ENCODE results near the gene DCN. TPM values are rescaled to one million over a fixed set of nuclear protein-coding genes. Genes with fewer than 3 reads are reported as not detected.
A peak's percentile ranks its signal among the peaks of the same experiment; 100 is the strongest.

The DCN gene
- total RNA-seq, 4 donors from 2014 or later: 371 to 2,364 (median 992) TPM

DNA sequence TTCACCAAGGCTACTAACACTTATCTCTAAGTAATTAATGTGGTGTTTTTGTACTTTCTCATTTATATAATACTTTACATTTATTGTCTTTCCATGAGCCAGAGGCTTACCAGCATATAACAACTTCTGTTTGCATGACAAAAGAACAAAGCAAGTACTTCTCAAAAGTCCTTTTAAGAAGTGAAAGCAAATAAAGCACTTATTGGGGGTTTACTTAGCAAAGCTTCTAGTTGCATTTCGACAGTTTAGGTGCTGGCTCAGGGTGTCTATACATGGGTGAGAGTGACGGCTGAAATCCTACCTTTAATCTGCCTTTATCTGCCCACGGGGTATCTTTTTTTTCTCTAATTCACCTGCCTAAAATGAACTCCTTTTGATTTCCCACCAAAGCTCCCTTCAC, 21.0 kb upstream of the DCN start:
- H3K27me3 ChIP-seq: no peaks in the 10 kb centered on the region
- no peak overlapping the region for H3K4me3 ChIP-seq (replicated peaks in 1 of 3)
- TF ChIP-seq, protein P1, sequence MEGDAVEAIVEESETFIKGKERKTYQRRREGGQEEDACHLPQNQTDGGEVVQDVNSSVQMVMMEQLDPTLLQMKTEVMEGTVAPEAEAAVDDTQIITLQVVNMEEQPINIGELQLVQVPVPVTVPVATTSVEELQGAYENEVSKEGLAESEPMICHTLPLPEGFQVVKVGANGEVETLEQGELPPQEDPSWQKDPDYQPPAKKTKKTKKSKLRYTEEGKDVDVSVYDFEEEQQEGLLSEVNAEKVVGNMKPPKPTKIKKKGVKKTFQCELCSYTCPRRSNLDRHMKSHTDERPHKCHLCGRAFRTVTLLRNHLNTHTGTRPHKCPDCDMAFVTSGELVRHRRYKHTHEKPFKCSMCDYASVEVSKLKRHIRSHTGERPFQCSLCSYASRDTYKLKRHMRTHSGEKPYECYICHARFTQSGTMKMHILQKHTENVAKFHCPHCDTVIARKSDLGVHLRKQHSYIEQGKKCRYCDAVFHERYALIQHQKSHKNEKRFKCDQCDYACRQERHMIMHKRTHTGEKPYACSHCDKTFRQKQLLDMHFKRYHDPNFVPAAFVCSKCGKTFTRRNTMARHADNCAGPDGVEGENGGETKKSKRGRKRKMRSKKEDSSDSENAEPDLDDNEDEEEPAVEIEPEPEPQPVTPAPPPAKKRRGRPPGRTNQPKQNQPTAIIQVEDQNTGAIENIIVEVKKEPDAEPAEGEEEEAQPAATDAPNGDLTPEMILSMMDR (IDR thresholded peaks at IDR 0.05): no peak
- no peak for TF ChIP-seq POLR2A (IDR thresholded peaks at IDR 0.05)
- no peaks in the 10 kb centered on the region for H3K36me3 ChIP-seq
- intact Hi-C loops (cut with DNase I): no loop called here
- no peaks in the 10 kb centered on the region for H3K9me3 ChIP-seq
- DNase-seq: no peak
- peak overlapping the region in 1 of 3 donors; percentile 12 for H3K27ac ChIP-seq
- WGBS, 2 donors: 36 to 39% methylated on average over 3 of the region's 3 CpGs
- peaks cover 0 to 4% of the 10 kb centered on the region in 2 donors for H3K4me1 ChIP-seq

DNA sequence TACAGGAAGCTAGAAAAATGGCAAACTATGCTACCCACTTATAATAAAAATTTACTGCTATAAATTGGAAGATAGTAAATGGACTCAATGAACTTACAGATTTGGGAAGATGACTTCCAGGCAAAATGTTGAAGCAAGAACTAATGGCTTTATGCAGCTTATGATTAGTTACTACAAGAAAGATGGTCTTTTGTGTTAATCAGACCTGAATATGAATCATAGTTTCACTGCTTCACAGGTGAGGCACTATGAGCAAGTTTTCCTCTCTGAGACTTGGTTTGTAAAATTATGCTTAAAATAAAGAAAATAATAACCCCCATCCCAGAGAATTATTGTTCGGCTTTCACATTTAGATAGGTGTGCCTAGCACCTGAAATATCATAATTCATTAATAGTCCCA, 19.8 kb upstream of the DCN start:
- whole genome bisulfite sequencing, 2 donors: 87 to 91% methylated on average over 1 of the region's 1 CpG

DNA sequence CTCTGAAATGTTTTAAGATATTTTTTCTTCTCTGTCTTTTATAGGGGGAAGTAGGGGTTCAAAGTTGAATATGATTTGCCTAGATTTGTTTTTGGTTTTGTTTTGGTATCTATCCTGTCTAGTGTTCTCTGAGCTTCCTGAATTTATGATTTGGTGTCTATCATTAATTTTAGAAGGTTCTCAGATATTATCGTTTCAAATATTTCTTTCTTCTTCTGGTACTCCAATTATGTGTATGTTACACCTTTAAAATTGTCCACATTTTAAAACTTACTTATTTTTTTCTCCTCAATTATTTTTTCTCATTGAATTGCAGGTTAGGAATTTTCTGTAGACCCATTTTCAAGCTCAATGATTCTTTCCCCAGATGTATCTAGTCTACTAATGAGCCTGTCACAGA, 13.8 kb upstream of the DCN start:
- WGBS, 2 donors: 93 to 94% methylated on average over 1 of the region's 1 CpG
- no peak overlapping the region for H3K27ac ChIP-seq
- TF ChIP-seq, protein P1 (IDR thresholded peaks at IDR 0.05): no peak
- TF ChIP-seq POLR2A (IDR thresholded peaks at IDR 0.05): no peak
- no peaks in the 10 kb centered on the region for H3K36me3 ChIP-seq
- no peaks in the 10 kb centered on the region for H3K27me3 ChIP-seq
- H3K4me3 ChIP-seq (replicated peaks in 1 of 3): no peak overlapping the region
- DNase-seq: no peak
- no peaks in the 10 kb centered on the region for H3K9me3 ChIP-seq
- H3K4me1 ChIP-seq: peaks cover 0 to 4% of the 10 kb centered on the region in 2 donors
- intact Hi-C loops (cut with DNase I): no loop called here

More for the DNA sequence above, 19.8 kb upstream of the DCN start:
- Histone ChIP-seq H3K9me3 (no peaks in the 10 kb centered on the region), H3K36me3 (no peaks in the 10 kb centered on the region), H3K4me3 (replicated peaks in 1 of 3) (no peak overlapping the region), H3K27ac (no peak overlapping the region), H3K4me1 (peaks cover 0 to 4% of the 10 kb centered on the region in 2 donors), H3K27me3 (no peaks in the 10 kb centered on the region)
- no peak for DNase-seq
- TF ChIP-seq, protein P1 (IDR thresholded peaks at IDR 0.05): no peak
- intact Hi-C loops (cut with DNase I): no loop called here

DNA sequence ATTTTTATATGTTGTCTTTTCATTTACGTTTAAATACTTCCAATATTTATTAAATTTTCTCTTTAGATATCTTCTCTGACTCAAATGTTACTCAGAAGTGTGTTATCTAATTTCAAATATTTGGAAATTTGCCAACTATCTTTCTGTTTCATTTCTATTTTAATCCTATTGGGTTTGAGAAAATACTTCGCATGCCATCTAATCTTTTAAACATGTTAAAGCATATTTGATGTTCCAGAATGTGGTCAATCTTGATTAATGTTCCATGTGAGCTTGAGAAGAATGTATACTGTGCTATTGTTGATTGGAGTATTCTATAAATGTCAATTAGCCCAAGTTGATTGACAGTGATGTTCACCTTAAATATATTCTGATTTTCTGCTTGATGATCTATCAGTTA, 11.9 kb upstream of the DCN start:
- Histone ChIP-seq H3K9me3 (no peaks in the 10 kb centered on the region), H3K4me3 (replicated peaks in 1 of 3) (no peak overlapping the region), H3K27ac (no peak overlapping the region), H3K36me3 (no peaks in the 10 kb centered on the region), H3K27me3 (no peaks in the 10 kb centered on the region), H3K4me1 (peaks cover 8 to 14% of the 10 kb centered on the region in 2 donors)
- no peak for DNase-seq
- TF ChIP-seq, protein P1 (IDR thresholded peaks at IDR 0.05): no peak
- TF ChIP-seq POLR2A (IDR thresholded peaks at IDR 0.05): no peak
- 82 to 88% methylated on average over 2 of the region's 2 CpGs for WGBS, 2 donors
- intact Hi-C loops (cut with DNase I): no loop called here

DNA sequence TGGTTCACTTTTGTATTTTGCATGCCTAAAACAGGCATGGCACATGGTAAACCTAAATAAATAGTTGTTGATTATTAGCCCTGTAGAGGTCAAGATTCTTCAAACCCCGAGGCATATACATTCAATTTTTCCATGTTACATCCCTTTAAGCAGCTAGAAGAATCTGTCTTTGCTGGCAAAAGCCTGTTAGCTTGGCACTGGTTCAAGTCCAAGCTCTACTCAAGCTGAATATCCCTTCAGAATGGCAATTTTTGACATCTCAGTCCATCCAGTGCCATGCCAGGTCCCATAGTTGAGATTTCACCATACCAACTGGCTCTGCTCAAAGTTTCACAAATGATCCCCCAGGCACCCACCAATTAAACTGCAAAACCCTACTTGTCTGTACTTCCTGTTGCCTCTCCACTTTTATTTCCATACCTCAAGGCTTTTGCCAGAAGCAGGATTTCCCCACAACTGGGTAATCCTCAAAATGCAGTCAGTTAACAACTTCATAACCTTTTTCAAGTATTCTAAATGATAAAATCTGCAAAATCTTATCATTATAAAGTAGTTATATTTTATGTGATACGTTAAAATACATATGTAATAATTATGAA, 9.0 kb upstream of the DCN start:
- Histone ChIP-seq H3K9me3 (no peaks in the 10 kb centered on the region), H3K27me3 (no peaks in the 10 kb centered on the region), H3K4me1 (peaks cover 14 to 24% of the 10 kb centered on the region in 2 donors), H3K4me3 (replicated peaks in 1 of 3) (no peak overlapping the region), H3K36me3 (no peaks in the 10 kb centered on the region), H3K27ac (no peak overlapping the region)
- DNase-seq: peak; percentile 27 to 34
- TF ChIP-seq, protein P1 (IDR thresholded peaks at IDR 0.05): no peak
- no peak for TF ChIP-seq POLR2A (IDR thresholded peaks at IDR 0.05)
- intact Hi-C loops (cut with DNase I): no loop called here
- 61 to 70% methylated on average over 2 of the region's 2 CpGs for WGBS, 2 donors
